Trophoblast cell (in vitro differentiated cells and primary cell): ENCODE data around the gene RPN1.

ENCODE experiments used
- DNase-seq, 2 donors: peaks; one replicate each; pipeline ENCODE4 v3.0.0-alpha.2; 2016
- H2AFZ ChIP-seq: 2 replicates; pipeline ENCODE4 v1.6.1; 2013; ENCODE audit warnings: low read length, moderate library complexity, mild to moderate bottlenecking; ENCODE audit not compliant: insufficient read depth, poor library complexity
- H2AK5ac ChIP-seq: 2 replicates; pipeline ENCODE4 v1.6.1; 2013; ENCODE audit warnings: mild to moderate bottlenecking, low read length
- H2BK120ac ChIP-seq: 2 replicates; pipeline ENCODE4 v1.6.1; 2013; ENCODE audit warnings: low read length, mild to moderate bottlenecking, moderate library complexity; ENCODE audit not compliant: insufficient read depth, poor library complexity
- H2BK12ac ChIP-seq: 2 replicates; pipeline ENCODE4 v1.6.1; 2013; ENCODE audit warnings: mild to moderate bottlenecking, low read length, moderate library complexity
- H2BK5ac ChIP-seq: 2 replicates; pipeline ENCODE4 v1.6.1; 2013; ENCODE audit warnings: low read length, low read depth, moderate library complexity, mild to moderate bottlenecking; ENCODE audit not compliant: poor library complexity
- H3K14ac ChIP-seq: 2 replicates; pipeline ENCODE4 v1.6.1; 2013; ENCODE audit warnings: mild to moderate bottlenecking, low read length
- H3K18ac ChIP-seq: 2 replicates; pipeline ENCODE4 v1.6.1; 2013; ENCODE audit warnings: mild to moderate bottlenecking, low read length
- H3K23ac ChIP-seq: 2 replicates; pipeline ENCODE4 v1.6.1; 2013; ENCODE audit warnings: low read length
- H3K27ac ChIP-seq: 2 replicates; pipeline ENCODE4 v1.5.1; 2013; ENCODE audit warnings: low read depth, mild to moderate bottlenecking, inconsistent platforms, low read length, moderate library complexity
- H3K27me3 ChIP-seq: 2 replicates; pipeline ENCODE4 v1.6.1; 2013; ENCODE audit warnings: inconsistent platforms, mild to moderate bottlenecking, low read length, moderate library complexity; ENCODE audit not compliant: insufficient read depth
- H3K36me3 ChIP-seq, 2 experiments: 1 replicate in 1 of 2; 2 replicates in 1 of 2; pipeline ENCODE4 v1.6.1; 2013; ENCODE audit warnings: low read length in 2 of 2, mild to moderate bottlenecking in 2 of 2, moderate library complexity in 1 of 2; ENCODE audit not compliant: insufficient read depth in 2 of 2, control insufficient read depth in 1 of 2
- H3K4ac ChIP-seq: 2 replicates; pipeline ENCODE4 v1.6.1; 2013; ENCODE audit warnings: low read depth, mild to moderate bottlenecking, low read length, moderate library complexity
- H3K4me1 ChIP-seq, 2 experiments: 1 replicate in 1 of 2; 2 replicates in 1 of 2; pipeline ENCODE4 v1.6.1; 2013; ENCODE audit warnings: low read length in 2 of 2, mild to moderate bottlenecking in 2 of 2, moderate library complexity in 1 of 2; ENCODE audit not compliant: insufficient read depth in 2 of 2, control insufficient read depth in 1 of 2
- H3K4me2 ChIP-seq: 2 replicates; pipeline ENCODE4 v1.6.1; 2013; ENCODE audit warnings: inconsistent platforms, mild to moderate bottlenecking, low read length, moderate library complexity
- H3K4me3 ChIP-seq: 2 replicates; pipeline ENCODE4 v1.5.1; 2013; ENCODE audit warnings: mild to moderate bottlenecking, low read depth, low read length, inconsistent platforms
- H3K79me1 ChIP-seq: one replicate; pipeline ENCODE4 v1.6.1; 2013; ENCODE audit warnings: low read length
- H3K79me2 ChIP-seq: 2 replicates; pipeline ENCODE4 v1.6.1; 2013; ENCODE audit warnings: low read length, mild to moderate bottlenecking; ENCODE audit not compliant: control insufficient read depth, insufficient read depth, poor library complexity
- H3K9ac ChIP-seq: 2 replicates; pipeline ENCODE4 v1.6.1; 2013; ENCODE audit warnings: mild to moderate bottlenecking, low read length
- H3K9me3 ChIP-seq: 2 replicates; pipeline ENCODE4 v1.6.1; 2013; ENCODE audit warnings: low read depth, mild to moderate bottlenecking, control low read depth, inconsistent platforms, low read length; ENCODE audit not compliant: insufficient read depth
- H4K12ac ChIP-seq: 2 replicates; pipeline ENCODE4 v1.6.1; 2013; ENCODE audit warnings: low read depth, mild to moderate bottlenecking, low read length, moderate library complexity
- H4K8ac ChIP-seq: 2 replicates; pipeline ENCODE4 v1.6.1; 2013; ENCODE audit warnings: low read depth, mild to moderate bottlenecking, low read length, moderate library complexity
- H4K91ac ChIP-seq: one replicate; pipeline ENCODE4 v1.6.1; 2013; ENCODE audit warnings: low read depth, mild to moderate bottlenecking, low read length, moderate library complexity
- WGBS: extraction: QIAGEN DNeasy Blood & Tissue Kit; methylation state at CpG from one replicate; pipeline ENCODE4 v1.1.7; 2013; ENCODE audit warnings: missing lambda C conversion rate; ENCODE audit not compliant: insufficient read length, insufficient coverage; ENCODE audit errors: extremely low coverage; 5-methylcytosine and 5-hydroxymethylcytosine counted together

RPN1 gene

DNA sequence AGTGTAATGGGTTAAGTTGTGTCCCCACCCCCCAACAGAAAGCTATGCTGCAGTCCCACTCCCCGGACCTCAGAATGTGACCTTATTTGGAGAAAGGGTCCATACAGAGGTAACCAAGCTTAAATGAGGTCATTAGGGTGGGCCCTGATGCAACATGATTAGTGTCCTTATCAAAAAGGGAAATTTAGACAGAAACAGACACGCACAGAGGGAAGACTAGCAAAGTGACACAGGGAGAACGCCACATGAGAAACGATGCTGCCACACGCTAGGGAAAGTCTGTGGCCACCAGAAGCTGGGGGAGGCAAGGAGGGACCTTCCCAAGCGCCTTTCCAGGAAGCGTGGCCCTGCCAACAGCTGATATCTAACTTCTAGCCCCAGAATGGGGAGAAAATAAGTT is 65.4 kb downstream of the RPN1 start:
- Histone ChIP-seq H3K4ac (no peak overlapping the region), H2AFZ (no peak overlapping the region), H3K27ac (no peak overlapping the region), H3K23ac (no peak overlapping the region), H4K8ac (no peak overlapping the region), H3K79me2 (no peaks in the 10 kb centered on the region), H2BK12ac (no peak overlapping the region), H3K4me2 (no peak overlapping the region), H2BK5ac (no peak overlapping the region), H3K4me3 (no peak overlapping the region), H3K14ac (no peak overlapping the region), H3K18ac (no peak overlapping the region), H3K9ac (no peak overlapping the region), H2AK5ac (no peak overlapping the region), H3K36me3 (no peaks in the 10 kb centered on the region), H3K9me3 (no peaks in the 10 kb centered on the region), H4K12ac (no peak overlapping the region), H3K27me3 (no peaks in the 10 kb centered on the region), H4K91ac (no peak overlapping the region), H3K79me1 (no peaks in the 10 kb centered on the region), H2BK120ac (no peak overlapping the region), H3K4me1 (no peaks in the 10 kb centered on the region)
- DNase-seq = no peak
- no CpG with 5 or more reads among the region's 7 CpGs for WGBS

DNA sequence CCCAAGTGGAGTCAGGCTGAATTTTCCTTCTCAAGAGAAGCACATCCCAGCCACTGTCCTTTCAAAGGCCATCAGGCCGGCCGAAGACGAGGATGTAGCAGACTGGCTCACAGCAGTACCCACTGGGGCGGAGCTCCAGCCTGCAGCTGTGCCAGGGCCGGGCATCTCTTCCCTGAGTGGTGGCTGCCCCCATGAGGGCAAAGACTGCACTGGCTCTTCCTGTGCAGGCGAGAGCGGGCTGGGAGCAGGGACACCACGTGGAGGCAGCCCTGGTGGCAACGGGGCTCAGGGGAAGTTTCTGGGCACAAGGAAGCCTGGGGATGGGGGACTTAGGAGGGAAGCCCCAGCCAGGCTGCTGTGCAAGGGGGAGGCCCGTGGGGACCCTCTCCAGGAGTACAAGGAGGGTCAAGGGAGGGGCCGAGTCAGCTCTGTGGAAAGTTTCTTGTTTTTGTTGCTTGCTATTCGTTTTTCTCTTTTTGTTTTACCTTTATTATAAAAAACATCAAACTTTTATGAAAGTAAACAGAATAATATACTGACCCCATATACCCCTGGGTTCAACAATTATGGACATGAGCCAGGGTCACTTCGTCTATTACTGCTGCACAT is 66.1 kb downstream of the RPN1 start:
- Histone ChIP-seq H2BK120ac (no peak overlapping the region), H4K91ac (no peak overlapping the region), H3K9me3 (peaks cover 3% of the 10 kb centered on the region), H4K12ac (no peak overlapping the region), H3K36me3 (no peaks in the 10 kb centered on the region), H3K4me3 (no peak overlapping the region), H3K4ac (no peak overlapping the region), H2AFZ (no peak overlapping the region), H3K4me2 (no peak overlapping the region), H2BK12ac (no peak overlapping the region), H3K4me1 (no peaks in the 10 kb centered on the region), H2BK5ac (no peak overlapping the region), H4K8ac (no peak overlapping the region), H3K23ac (no peak overlapping the region), H3K79me2 (no peaks in the 10 kb centered on the region), H3K27ac (no peak overlapping the region), H3K27me3 (no peaks in the 10 kb centered on the region), H3K79me1 (no peaks in the 10 kb centered on the region), H3K18ac (no peak overlapping the region), H2AK5ac (no peak overlapping the region), H3K9ac (no peak overlapping the region), H3K14ac (no peak overlapping the region)
- DNase-seq = peak; percentile 43 to 75
- no CpG with 5 or more reads among the region's 13 CpGs for WGBS

DNA sequence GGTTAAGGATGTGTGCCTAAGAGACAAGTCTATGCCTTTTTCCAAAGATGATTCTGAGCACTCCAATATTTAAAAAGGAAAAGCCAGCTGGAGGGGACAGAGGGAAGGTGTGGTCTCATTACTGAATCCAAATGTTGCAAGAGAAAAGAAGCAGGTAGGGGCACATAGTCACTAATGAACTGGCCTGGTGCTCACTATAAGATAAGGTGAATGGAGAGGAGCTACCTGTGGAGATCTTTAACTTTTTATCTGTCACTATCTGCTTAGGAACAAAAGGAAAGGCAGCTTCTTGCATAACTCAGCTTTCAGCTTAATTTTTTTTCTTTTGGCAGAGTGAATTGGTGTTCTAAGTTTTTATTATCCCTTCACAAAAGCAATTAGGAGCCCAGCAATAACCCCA is 69.1 kb downstream of the RPN1 start:
- Histone ChIP-seq H3K23ac (no peak overlapping the region), H2BK12ac (no peak overlapping the region), H2AK5ac (no peak overlapping the region), H4K8ac (no peak overlapping the region), H3K4me2 (no peak overlapping the region), H3K4ac (no peak overlapping the region), H2BK5ac (no peak overlapping the region), H3K9me3 (peaks cover 3% of the 10 kb centered on the region), H3K27me3 (no peaks in the 10 kb centered on the region), H3K18ac (no peak overlapping the region), H2AFZ (no peak overlapping the region), H4K12ac (no peak overlapping the region), H4K91ac (no peak overlapping the region), H3K79me2 (no peaks in the 10 kb centered on the region), H3K4me1 (peaks cover 0 to 3% of the 10 kb centered on the region in 2 experiments), H3K14ac (no peak overlapping the region), H3K36me3 (no peaks in the 10 kb centered on the region), H3K9ac (no peak overlapping the region), H3K79me1 (no peaks in the 10 kb centered on the region), H3K27ac (no peak overlapping the region), H2BK120ac (no peak overlapping the region), H3K4me3 (no peak overlapping the region)
- DNase-seq = peak; percentile 34 to 76

DNA sequence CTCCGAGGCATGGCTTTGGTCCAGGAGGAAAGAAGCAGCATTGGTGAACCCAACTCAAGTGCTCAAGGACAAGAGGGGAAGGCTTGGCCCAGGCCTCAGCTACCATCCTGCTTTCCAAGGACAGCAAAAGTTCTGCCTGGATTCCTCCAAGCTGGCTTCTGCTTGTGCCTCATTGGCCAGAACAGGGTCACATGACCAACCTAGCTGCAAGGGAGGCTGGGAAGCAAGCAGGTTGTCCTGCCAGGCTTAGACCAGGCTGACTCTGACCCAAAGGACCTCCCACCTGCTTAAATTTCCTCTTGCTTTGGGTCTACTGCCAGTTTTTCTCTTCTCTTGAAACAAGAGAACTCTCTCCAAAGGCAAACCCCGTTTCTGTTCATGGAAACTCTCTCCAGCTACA is 70.7 kb downstream of the RPN1 start:
- Histone ChIP-seq H3K27me3 (no peaks in the 10 kb centered on the region), H4K91ac (no peak overlapping the region), H3K79me1 (no peaks in the 10 kb centered on the region), H4K12ac (no peak overlapping the region), H3K14ac (no peak overlapping the region), H2AK5ac (no peak overlapping the region), H3K27ac (no peak overlapping the region), H2BK120ac (no peak overlapping the region), H3K79me2 (no peaks in the 10 kb centered on the region), H3K9me3 (peaks cover 3% of the 10 kb centered on the region), H3K4me3 (no peak overlapping the region), H3K18ac (no peak overlapping the region), H3K4me1 (peaks cover 0 to 3% of the 10 kb centered on the region in 2 experiments), H3K4ac (no peak overlapping the region), H4K8ac (no peak overlapping the region), H2BK12ac (no peak overlapping the region), H3K36me3 (no peaks in the 10 kb centered on the region), H3K23ac (no peak overlapping the region), H3K4me2 (no peak overlapping the region), H2BK5ac (no peak overlapping the region), H2AFZ (no peak overlapping the region), H3K9ac (no peak overlapping the region)
- DNase-seq = no peak
- WGBS = no CpG with 5 or more reads among the region's 2 CpGs
